HCT116 (cell line): ENCODE data around the gene ABHD16A. TPM values are rescaled to one million over a fixed set of nuclear protein-coding genes. Genes with fewer than 3 reads are reported as not detected.

ENCODE experiments used
- ATAC-seq: fragments of 200-7000 bp; cut with Tn5 transposase; 2 replicates; pipeline ENCODE4 v1.9.1; 2020; ENCODE audit warnings: mild to moderate bottlenecking, moderate library complexity
- BruUV-seq: library from RNA; stranded (reverse); fragments of 400-500 nt; replicated peaks from 2 replicates; lab custom pipeline; 2021; lab: Mats Ljungman, UMichigan
- CTCF ChIA-PET: fragments of 300-600 bp; sonication (Branson Sonifier 250); formaldehyde crosslinking; loops from one replicate; lab custom pipeline; 2021; ENCODE audit warnings: antibody characterized with exemption; lab: Charles Lee
- POLR2A ChIA-PET: fragments of 300-600, 350-600 bp; sonication (Branson Sonifier 250); formaldehyde crosslinking; loops from one replicate; lab custom pipeline; 2021; ENCODE audit warnings: antibody characterized with exemption; lab: Charles Lee
- RAD21 ChIA-PET, 2 experiments: fragments of 300-600 bp; sonication (Branson Sonifier 250); formaldehyde crosslinking; loops; one replicate each; lab custom pipeline; 2023; ENCODE audit warnings: low total read pairs in 2 of 2; ENCODE audit not compliant: uncharacterized antibody in 2 of 2, unreplicated experiment in 2 of 2, low non-redundant PET in 1 of 2; lab: Charles Lee
- DNase-seq: peaks from one replicate; pipeline ENCODE4 v3.0.0-alpha.2; 2010; ENCODE audit warnings: low read depth, low spot score
- H2AFZ ChIP-seq: fragments of 200-600 bp; shearing (Covaris generic), sonication (generic); 2 replicates; pipeline ENCODE4 v1.6.1; 2017; ENCODE audit warnings: low read depth, mixed run types, mixed read lengths, antibody characterized with exemption, low read length; ENCODE audit not compliant: poor library complexity, severe bottlenecking
- H3K27ac ChIP-seq: 2 replicates; pipeline ENCODE4 v1.5.1; 2012; ENCODE audit warnings: low read depth, low read length
- H3K27me3 ChIP-seq: fragments of 200-600 bp; sonication (generic); 2 replicates; pipeline ENCODE4 v1.6.1; 2016; ENCODE audit warnings: mixed run types, low read length, mixed read lengths; ENCODE audit not compliant: insufficient read depth
- H3K36me3 ChIP-seq, 2 experiments: fragments of 200-500 bp in 1 of 2; fragments of 200-600 bp in 1 of 2; sonication (Bioruptor generic) in 1 of 2; sonication (generic) in 1 of 2; 2 replicates each; pipeline versions ENCODE4 v1.5.1 to v1.6.1; 2014 to 2016; ENCODE audit warnings: low read length in 2 of 2, inconsistent platforms in 1 of 2, mixed read lengths in 1 of 2, mixed run types in 1 of 2; ENCODE audit not compliant: insufficient read depth in 2 of 2, control insufficient read depth in 1 of 2
- H3K4me1 ChIP-seq, 2 experiments: fragments of 200-600 bp in 1 of 2; sonication (generic) in 1 of 2; 2 replicates each; pipeline versions ENCODE4 v1.5.1 to v1.6.1; 2012 to 2017; ENCODE audit warnings: low read length in 2 of 2, inconsistent platforms in 1 of 2, mild to moderate bottlenecking in 1 of 2, mixed read lengths in 1 of 2, mixed run types in 1 of 2, moderate library complexity in 1 of 2; ENCODE audit not compliant: insufficient read depth in 2 of 2, control insufficient read depth in 1 of 2
- H3K4me2 ChIP-seq: fragments of 200-600 bp; sonication (generic); 2 replicates; pipeline ENCODE4 v1.6.1; 2017; ENCODE audit warnings: mixed run types, low read length, mixed read lengths
- H3K4me3 ChIP-seq, 2 experiments: fragments of 200-600 bp in 1 of 2; sonication (generic) in 1 of 2; replicated peaks in 1 of 2; 2 replicates each; pipeline ENCODE4 v1.5.1; 2011 to 2016; ENCODE audit warnings: low read length in 2 of 2, control low read depth in 1 of 2, low read depth in 1 of 2, mild to moderate bottlenecking in 1 of 2, mixed read lengths in 1 of 2, mixed run types in 1 of 2
- H3K79me2 ChIP-seq: fragments of 200-600 bp; sonication (generic); 2 replicates; pipeline ENCODE4 v1.6.1; 2017; ENCODE audit warnings: mild to moderate bottlenecking, mixed run types, low read length, moderate library complexity, mixed read lengths; ENCODE audit not compliant: insufficient read depth
- H3K9ac ChIP-seq: fragments of 200-600 bp; sonication (generic); 2 replicates; pipeline ENCODE4 v1.6.1; 2016; ENCODE audit warnings: low read length, mixed read lengths
- H3K9me2 ChIP-seq: fragments of 200-600 bp; sonication (generic), shearing (Covaris generic); 2 replicates; pipeline ENCODE4 v1.6.1; 2017; ENCODE audit warnings: mixed run types, mild to moderate bottlenecking, moderate library complexity; ENCODE audit not compliant: insufficient read depth
- H3K9me3 ChIP-seq, 2 experiments: fragments of 200-500 bp in 1 of 2; fragments of 200-600 bp in 1 of 2; sonication (Bioruptor generic) in 1 of 2; sonication (generic) in 1 of 2; 2 replicates each; pipeline ENCODE4 v1.6.1; 2014 to 2017; ENCODE audit warnings: low read length in 2 of 2, mixed read lengths in 2 of 2, inconsistent platforms in 1 of 2, low read depth in 1 of 2, mild to moderate bottlenecking in 1 of 2, mixed run types in 1 of 2, moderate library complexity in 1 of 2; ENCODE audit not compliant: control insufficient read depth in 1 of 2, insufficient read depth in 1 of 2
- H4K20me1 ChIP-seq: fragments of 200-600 bp; sonication (generic), shearing (Covaris generic); 2 replicates; pipeline ENCODE4 v1.6.1; 2017; ENCODE audit warnings: mixed run types, mild to moderate bottlenecking, moderate library complexity; ENCODE audit not compliant: insufficient read depth
- CBX3 ChIP-seq: IDR thresholded peaks from 2 replicates; pipeline ENCODE4 v1.6.1; 2012; ENCODE audit warnings: low read depth
- CEBPB ChIP-seq: IDR thresholded peaks from 2 replicates; pipeline ENCODE4 v1.6.1; 2012; ENCODE audit warnings: low read depth
- EGR1 ChIP-seq: IDR thresholded peaks from 2 replicates; pipeline ENCODE4 v1.6.1; 2012; ENCODE audit warnings: low read depth
- ELF1 ChIP-seq: IDR thresholded peaks from 2 replicates; pipeline ENCODE4 v1.6.1; 2012; ENCODE audit warnings: low read depth, borderline replicate concordance
- EZH2phosphoT487 ChIP-seq: fragments of 200-600 bp; IDR thresholded peaks from 2 replicates; pipeline ENCODE4 v1.6.1; 2018; ENCODE audit warnings: antibody characterized with exemption, borderline replicate concordance
- JUND ChIP-seq: IDR thresholded peaks from 2 replicates; pipeline ENCODE4 v1.6.1; 2012
- POLR2A ChIP-seq: IDR thresholded peaks from 2 replicates; pipeline ENCODE4 v1.7.0; 2011; ENCODE audit warnings: borderline replicate concordance; ENCODE audit not compliant: insufficient read depth, insufficient read length; ENCODE audit errors: extremely low read depth
- POLR2AphosphoS5 ChIP-seq: IDR thresholded peaks from 2 replicates; pipeline ENCODE4 v1.6.1; 2011; ENCODE audit warnings: mild to moderate bottlenecking, low read depth, low read length, moderate library complexity
- TCF7L2 ChIP-seq: IDR thresholded peaks from 2 replicates; pipeline ENCODE4 v1.7.0; 2011; ENCODE audit warnings: borderline replicate concordance, inconsistent platforms; ENCODE audit not compliant: insufficient read depth, insufficient read length; ENCODE audit errors: extremely low read depth
- ZFX ChIP-seq: fragments of 450-650 bp; IDR thresholded peaks from 2 replicates; pipeline ENCODE4 v1.6.1; 2017
- intact Hi-C: fragments of 100-400 bp; cut with micrococcal nuclease; formaldehyde crosslinking; loops from 2 replicates; pipeline ENCODE4 v1.10.0; 2022
- total RNA-seq: library from RNA; stranded (reverse); gene quantifications from one replicate; pipeline ENCODE4 v1.2.1, GENCODE V29; 2021; ENCODE audit not compliant: unreplicated experiment
- TF ChIP-seq, protein P1 (sequence below): IDR thresholded peaks from 2 replicates; pipeline ENCODE4 v1.6.1; 2012
- TF ChIP-seq, protein P2 (sequence below): IDR thresholded peaks from 2 replicates; pipeline ENCODE4 v1.6.1; 2012; ENCODE audit warnings: low read depth

Gene ABHD16A
- total RNA-seq, 1 experiment from 2014 or later: 32.4 TPM

DNA sequence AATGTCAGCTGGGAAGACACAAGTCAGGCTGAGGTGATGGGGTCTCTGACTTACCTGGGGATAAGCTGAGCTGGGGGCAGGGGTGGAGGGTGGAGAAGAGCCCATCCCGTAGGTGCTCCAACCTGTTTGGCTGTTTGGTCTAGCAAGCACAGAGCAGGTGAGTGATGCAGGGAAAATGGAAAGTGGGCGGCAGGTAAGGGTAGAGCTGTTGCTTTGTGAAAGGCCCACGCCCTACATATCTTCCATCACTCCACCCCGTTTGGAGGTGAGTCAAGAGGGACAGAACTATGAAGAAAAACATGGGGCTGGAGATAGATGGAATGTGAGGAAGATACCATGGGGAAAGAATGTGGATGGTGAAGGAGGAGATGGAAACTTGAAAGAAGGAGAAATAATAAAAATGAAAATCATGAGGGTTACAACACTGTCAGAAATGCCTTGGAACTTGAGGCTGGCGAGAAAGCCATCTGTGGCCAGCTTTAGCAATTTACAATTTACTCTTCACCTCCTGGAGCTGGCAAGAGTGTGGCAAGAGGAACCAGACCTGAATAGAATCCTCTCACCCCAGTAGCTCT is 17.2 kb upstream of the ABHD16A start:
- peaks cover 28 to 43% of the 10 kb centered on the region in 2 experiments for H3K4me1 ChIP-seq
- POLR2A ChIA-PET: no interaction called here
- no peak overlapping the region for H3K4me3 ChIP-seq
- BruUV-seq: no TSS peak
- no peaks in the 10 kb centered on the region for H3K9me2 ChIP-seq
- no peaks in the 10 kb centered on the region for H4K20me1 ChIP-seq
- intact Hi-C loops: no loop called here
- CTCF ChIA-PET: no interaction called here
- H3K4me2 ChIP-seq: peak overlapping the region; percentile 45; the same call in 1 of the 2 replicates
- H3K27ac ChIP-seq: no peak overlapping the region
- no peaks in the 10 kb centered on the region for H3K79me2 ChIP-seq
- H2AFZ ChIP-seq: no peak overlapping the region
- no peaks in the 10 kb centered on the region for H3K36me3 ChIP-seq
- no peak for TF ChIP-seq TCF7L2
- no peak for TF ChIP-seq POLR2AphosphoS5
- TF ChIP-seq, protein P1, sequence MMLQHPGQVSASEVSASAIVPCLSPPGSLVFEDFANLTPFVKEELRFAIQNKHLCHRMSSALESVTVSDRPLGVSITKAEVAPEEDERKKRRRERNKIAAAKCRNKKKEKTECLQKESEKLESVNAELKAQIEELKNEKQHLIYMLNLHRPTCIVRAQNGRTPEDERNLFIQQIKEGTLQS: no peak
- no peak for TF ChIP-seq ELF1
- TF ChIP-seq CEBPB: no peak
- TF ChIP-seq EZH2phosphoT487: no peak
- no peak for TF ChIP-seq CBX3
- no peak for TF ChIP-seq EGR1
- no peaks in the 10 kb centered on the region for H3K27me3 ChIP-seq
- H3K9me3 ChIP-seq: no peaks in the 10 kb centered on the region
- no peak overlapping the region for H3K9ac ChIP-seq
- no peak for ATAC-seq
- RAD21 ChIA-PET: interaction anchor here in 1 of 2 experiments (0.5 kb wide), 1 partner anchor 110 kb away, joined by 8 read pairs; no protein-coding TSS in a partner anchor
- DNase-seq: no peak

DNA sequence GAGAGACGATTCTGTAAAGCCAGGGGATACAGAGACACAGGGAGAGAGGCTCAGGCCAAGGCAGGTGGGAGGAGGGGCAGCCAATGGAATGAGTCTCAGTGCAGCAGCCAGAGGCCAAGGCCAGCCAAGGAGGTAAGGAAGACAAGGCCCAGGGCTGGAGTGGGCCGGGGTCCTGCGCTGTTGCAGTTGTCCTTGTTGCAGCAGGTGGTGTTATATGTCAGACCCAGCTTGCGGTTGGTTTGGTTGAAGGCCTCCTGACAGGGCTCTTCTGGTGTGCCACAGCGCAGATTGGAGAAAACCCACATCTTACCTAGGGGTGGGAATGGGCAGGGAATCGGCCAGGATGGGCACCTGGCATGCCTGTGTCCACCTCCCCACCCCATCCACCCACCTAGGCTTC is 15.9 kb upstream of the ABHD16A start:
- CTCF ChIA-PET: no interaction called here

More for the DNA sequence above, 15.9 kb upstream of the ABHD16A start:
- peak overlapping the region; percentile 36; the same call in 1 of the 2 replicates for H3K27ac ChIP-seq
- no peak for TF ChIP-seq EGR1
- TF ChIP-seq, protein P2, sequence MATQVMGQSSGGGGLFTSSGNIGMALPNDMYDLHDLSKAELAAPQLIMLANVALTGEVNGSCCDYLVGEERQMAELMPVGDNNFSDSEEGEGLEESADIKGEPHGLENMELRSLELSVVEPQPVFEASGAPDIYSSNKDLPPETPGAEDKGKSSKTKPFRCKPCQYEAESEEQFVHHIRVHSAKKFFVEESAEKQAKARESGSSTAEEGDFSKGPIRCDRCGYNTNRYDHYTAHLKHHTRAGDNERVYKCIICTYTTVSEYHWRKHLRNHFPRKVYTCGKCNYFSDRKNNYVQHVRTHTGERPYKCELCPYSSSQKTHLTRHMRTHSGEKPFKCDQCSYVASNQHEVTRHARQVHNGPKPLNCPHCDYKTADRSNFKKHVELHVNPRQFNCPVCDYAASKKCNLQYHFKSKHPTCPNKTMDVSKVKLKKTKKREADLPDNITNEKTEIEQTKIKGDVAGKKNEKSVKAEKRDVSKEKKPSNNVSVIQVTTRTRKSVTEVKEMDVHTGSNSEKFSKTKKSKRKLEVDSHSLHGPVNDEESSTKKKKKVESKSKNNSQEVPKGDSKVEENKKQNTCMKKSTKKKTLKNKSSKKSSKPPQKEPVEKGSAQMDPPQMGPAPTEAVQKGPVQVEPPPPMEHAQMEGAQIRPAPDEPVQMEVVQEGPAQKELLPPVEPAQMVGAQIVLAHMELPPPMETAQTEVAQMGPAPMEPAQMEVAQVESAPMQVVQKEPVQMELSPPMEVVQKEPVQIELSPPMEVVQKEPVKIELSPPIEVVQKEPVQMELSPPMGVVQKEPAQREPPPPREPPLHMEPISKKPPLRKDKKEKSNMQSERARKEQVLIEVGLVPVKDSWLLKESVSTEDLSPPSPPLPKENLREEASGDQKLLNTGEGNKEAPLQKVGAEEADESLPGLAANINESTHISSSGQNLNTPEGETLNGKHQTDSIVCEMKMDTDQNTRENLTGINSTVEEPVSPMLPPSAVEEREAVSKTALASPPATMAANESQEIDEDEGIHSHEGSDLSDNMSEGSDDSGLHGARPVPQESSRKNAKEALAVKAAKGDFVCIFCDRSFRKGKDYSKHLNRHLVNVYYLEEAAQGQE: no peak
- TF ChIP-seq ZFX: no peak
- TF ChIP-seq POLR2A: no peak
- TF ChIP-seq, protein P1: no peak
- no peak for TF ChIP-seq POLR2AphosphoS5
- TF ChIP-seq ELF1: no peak
- no peak for TF ChIP-seq JUND
- TF ChIP-seq CBX3: no peak
- TF ChIP-seq, all 23 proteins: peak for 0
- intact Hi-C loops: no loop called here
- H3K36me3 ChIP-seq: no peaks in the 10 kb centered on the region
- H3K9me2 ChIP-seq: no peaks in the 10 kb centered on the region
- 0 out of 4 replicates have a peak overlapping the region, but pooled peaks of 1 of the 2 experiments have one; percentile 14 for H3K4me3 ChIP-seq
- ChIA-PET RAD21 (no interaction called here), POLR2A (no interaction called here)
- peak overlapping the region; percentile 68 for H3K4me2 ChIP-seq
- no TSS peak for BruUV-seq
- no peak overlapping the region for H2AFZ ChIP-seq
- no peaks in the 10 kb centered on the region for H3K27me3 ChIP-seq
- ATAC-seq (peak; percentile 5; the same call in 1 of the 2 replicates), DNase-seq (no peak)
- H4K20me1 ChIP-seq: no peaks in the 10 kb centered on the region
- no peaks in the 10 kb centered on the region for H3K9me3 ChIP-seq
- no peak overlapping the region for H3K9ac ChIP-seq
- no peaks in the 10 kb centered on the region for H3K79me2 ChIP-seq
- peaks cover 35 to 49% of the 10 kb centered on the region in 2 experiments for H3K4me1 ChIP-seq
